HG03280 (cell line): ENCODE data around the gene AP2A2.

Experiments
- ATAC-seq: cut with Tn5 transposase; IDR thresholded peaks from one replicate; pipeline ENCODE4 v1.9.1; 2021; ENCODE audit warnings: mild to moderate bottlenecking, moderate library complexity; ENCODE audit not compliant: unreplicated experiment

AP2A2 gene

DNA sequence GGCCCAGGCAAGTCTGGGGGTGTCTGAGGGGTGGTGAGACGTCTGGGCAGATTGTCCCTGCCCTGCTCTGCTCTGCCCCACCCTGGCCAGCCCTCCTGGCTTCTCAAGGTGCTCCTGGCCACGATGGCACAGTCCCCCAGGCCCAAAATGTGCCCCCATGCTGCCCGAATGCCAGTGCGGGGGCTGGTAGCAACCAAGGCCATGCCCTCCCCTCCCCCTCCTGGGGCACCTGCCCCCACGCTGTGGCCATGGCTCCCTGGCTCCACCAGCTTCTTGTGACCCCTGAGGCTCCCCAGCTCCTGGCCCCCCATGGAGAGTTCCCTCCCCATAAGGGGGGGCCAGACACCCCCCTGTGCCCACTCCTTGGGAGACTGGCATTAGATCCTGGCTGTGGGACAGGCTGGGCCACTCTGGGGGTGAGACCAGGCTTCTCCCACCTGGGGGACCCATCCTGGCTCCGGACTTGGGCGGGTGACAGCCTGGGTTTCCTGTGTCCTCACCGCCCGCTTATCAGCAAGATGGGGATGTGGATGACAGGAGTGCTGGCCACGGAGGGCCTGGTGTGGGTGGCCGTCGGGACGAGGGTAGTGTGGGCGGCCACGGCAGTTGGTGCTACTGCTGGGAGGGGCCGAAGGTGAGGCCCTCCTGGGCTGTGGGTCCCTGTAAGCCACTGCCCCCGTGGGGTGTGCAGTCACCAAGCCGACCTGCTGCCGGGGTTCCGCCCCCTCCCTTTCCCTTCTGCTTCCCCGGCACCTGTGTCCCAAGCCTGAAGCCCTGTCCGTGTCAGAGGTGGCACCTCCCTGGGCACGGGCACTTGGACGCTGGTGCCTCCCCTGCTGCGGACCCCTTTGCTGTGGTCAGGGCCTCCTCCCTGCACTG lies 126.7 kb downstream of the AP2A2 start:
- ATAC-seq = no peak

DNA sequence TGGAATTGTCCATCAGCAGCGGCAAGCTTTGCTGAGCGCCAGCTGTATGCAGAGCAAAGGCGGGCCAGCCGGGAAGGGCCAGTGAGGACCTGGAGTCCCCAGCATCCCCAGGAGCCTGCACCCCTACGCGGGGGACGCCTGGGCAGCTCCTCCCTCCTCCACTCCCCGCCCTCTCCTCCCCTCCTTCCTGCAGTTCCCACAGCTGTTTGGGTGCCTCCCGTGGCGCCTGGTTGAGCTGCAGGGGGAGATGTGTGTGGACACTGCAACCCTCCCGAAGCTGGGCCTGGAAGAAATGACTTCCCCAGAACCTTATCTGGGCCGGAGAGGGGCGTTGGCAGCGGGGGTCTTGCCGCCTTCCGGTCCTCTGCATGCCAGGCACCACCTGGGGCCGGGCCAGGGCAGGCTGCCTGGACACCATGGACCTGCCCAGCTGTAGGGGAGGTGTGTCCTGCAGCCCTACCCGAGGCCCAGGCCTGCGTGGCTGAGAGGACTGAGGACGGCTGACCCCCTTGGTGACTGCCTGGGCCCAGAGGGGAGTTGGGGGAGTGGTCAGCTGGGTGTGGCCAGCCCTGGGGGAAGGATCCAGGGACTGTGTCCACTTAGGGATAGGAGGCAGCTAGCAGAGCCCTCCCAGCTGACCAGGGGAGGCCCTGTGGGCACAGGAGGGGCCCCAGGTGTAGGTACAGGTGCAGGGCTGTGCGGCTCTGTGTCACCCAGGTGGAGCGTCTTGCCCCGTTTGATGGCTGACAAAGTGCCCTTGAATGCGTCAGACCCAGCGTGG lies 127.6 kb downstream of the AP2A2 start:
- no peak for ATAC-seq

DNA sequence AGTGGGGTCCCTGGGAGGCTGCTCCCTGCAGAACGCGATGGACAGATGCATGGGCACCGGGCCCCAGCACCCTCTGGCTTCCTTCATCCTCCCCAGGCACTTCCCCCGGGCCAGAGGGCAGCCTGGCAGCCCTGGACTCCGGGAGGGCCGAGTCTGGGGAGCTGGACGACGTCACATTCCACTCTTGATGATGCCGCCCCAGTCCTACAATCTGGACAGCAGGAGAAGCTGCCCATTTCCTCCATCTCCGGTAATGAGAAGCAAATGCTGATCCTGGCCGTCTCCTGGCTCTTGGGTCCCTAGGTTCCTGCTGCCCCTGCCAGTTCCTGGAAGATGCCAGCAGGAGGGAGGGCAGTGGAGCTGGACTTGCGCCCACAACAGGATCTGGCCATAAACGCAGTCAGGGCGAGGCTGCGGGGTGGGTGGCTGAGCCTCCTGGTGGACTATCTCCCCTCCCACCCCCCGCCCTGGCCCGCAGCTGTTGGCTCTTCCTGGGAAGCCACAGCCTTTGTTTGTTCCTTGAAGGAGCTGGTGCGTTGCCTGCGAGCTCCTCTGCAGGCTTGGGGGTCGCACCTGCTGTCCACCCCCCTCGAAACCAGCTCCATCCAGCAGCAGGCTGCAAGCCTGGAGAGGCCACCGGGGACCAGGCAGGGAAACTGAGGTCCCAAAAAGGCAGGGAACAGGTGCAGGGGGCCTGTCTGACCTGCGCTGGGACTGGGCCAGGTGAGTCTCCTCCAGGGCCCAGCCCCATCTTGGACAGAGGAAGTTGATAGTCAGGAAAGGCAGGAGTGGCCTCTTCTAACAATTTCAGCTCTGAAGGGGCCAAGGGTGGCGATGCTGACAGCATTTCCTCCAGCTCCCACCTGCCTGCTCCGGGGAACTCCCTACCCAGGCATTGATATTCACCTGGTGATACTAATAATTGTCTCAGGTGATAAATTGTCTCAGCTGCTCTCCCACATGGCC lies 128.8 kb downstream of the AP2A2 start:
- no peak for ATAC-seq

DNA sequence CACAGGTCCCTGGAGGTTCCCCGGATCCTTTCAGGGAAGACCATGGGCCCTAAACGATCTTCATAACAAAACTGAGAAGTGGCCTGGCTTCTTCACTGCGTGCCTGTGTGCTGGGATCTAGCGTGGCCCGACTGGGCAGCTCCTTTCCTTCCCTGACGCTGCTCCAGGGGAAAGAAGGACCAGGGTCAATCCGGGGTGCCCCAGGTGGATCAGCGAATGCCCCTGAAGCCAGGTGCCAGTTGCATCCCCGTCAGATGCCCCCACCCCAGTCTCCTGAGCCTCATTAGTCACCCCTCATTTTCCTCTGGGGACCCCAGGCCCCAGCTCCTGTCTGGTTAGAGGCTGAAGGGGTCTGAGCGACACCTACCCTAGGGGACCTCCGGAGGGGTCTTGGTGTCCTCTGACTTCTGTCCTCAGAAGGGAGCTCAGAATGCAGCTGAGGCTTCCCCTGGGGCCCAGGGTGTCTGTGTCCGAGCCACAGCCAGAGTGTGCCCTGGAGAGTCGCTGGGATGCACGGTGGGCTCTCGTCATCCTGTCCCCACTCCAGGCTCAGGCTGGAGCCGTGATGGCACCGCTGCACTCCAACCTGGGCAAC lies 129.5 kb downstream of the AP2A2 start:
- no peak for ATAC-seq

DNA sequence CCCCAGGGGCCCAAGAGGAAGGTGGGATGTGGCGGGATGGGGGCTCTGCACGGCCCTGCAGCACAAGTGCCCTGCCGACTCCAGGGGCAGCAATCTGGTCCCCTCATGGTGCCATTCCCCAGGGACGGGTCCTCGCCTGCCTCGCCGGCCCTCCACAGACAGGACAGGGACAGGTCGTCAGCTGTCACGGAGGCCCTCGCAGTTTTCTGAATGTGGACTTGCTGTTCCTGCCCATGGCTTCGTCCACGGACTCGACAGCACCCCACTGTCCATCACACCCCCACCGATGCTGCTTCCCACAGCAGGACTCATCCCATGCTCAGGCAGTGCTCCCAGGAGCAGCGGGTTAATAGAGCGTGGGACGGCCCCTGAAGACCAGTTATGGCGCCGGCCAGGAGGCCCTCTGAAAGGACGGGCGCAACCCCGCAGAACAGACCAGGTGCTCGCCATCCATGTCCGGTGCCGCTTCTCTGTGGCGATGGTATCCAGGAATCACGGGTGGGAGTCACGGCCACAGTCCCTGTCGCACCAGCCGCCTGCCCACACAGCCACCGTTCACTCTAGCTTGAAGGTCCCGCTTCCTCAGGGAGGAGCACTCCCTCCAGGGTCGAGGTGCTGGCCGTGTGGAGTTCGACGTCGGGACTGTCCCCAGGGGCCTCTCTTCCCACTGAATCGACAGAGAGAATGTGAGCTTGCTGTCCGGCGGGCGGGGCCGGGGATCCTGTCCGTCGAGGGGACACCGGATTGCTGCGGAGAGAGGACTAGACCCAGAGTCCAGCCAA lies 130.5 kb downstream of the AP2A2 start:
- ATAC-seq = no peak

DNA sequence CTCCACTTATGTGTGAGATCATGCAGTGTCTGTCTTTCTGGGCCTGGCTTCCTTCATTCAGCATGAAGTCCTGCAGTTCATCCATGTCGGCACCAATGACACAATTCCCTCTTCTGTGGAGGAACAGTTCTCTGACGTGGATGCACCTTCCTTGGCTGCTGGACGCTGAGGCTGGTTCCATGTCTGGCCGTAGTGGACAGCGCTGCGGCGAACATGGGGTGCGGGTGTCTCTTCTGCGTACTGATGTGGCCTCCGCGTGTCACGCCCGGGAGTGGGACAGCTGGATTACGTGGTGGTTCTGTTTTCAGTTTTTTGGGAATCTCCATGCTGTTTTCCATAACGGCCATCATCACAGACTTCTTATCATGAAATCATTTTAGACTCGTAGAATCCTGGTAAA lies 132.1 kb downstream of the AP2A2 start:
- ATAC-seq = no peak

DNA sequence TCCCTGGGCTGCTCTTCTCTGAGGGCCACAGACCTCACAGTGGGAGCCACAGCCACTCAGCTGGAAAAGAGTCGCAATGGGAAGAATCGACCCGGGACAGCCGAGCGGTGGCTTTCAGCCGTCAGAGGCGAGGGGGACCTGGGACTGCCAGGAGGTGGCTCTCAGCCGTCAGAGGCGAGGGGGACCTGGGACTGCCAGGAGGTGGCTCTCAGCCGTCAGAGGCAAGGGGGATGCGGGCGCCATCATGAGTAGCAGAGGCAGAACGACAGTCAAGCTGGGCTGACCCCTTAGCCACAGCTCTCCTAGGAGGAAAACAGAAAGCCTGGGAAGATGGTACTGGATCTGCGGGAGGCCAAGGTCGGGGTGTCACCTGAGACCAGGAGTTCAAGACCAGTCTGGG lies 134.1 kb downstream of the AP2A2 start:
- ATAC-seq = no peak

DNA sequence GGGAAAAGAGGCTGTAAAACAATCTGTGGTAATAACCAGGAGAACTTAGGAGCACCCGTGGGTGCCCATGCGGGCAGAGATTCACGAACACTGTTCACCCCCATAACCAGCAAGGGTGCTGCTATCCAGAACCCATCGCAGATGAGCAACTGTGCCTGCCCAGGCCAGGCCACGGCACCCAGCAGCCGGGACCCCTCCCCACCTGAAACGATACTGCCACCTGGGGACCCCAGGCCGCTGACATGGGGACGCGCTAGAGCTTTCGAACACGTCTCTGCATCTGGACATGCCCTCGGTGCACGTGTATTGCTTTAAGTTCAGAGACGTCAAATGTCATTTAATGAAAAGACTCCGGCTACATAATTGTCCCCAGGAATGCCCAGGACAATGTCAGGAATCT lies 134.7 kb downstream of the AP2A2 start:
- no peak for ATAC-seq

DNA sequence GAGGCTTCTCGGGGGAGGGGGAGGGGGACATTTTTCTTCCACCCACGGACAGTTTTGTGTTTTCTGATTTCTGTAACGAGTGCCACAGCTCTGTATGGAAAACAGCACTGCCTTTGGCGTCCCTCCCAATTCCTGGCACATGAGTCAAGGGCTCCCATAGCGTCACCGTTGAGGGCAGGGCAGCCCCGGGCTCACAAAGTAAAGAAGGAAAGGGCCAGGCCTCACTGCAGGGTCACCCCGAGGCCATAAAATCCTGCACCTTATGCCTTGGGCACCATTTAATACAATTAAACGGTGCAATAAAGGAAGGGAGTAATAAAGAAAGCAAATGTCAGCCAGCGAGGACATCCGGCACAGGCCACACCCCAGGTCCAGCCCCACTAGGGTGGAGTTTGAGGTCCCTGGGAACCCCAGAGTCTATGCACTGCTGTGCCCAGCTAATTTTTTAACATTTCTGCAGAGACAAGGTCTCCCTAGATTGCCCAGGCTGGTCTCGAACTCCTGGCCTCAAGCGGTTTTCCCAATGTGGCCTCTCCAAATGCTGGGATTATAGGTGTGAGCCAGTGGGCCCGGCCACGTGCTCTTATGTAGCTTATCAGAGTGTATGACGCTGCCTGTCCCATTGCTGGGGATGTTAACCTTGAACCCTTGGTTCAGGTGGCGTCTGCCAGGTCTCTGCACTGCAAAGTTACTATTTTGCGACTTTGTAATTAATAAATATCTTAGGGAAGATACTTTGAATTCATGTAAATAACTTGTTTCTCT lies 135.4 kb downstream of the AP2A2 start:
- ATAC-seq = no peak
